ENCODE results near the gene KCNAB3.

Gene KCNAB3

DNA sequence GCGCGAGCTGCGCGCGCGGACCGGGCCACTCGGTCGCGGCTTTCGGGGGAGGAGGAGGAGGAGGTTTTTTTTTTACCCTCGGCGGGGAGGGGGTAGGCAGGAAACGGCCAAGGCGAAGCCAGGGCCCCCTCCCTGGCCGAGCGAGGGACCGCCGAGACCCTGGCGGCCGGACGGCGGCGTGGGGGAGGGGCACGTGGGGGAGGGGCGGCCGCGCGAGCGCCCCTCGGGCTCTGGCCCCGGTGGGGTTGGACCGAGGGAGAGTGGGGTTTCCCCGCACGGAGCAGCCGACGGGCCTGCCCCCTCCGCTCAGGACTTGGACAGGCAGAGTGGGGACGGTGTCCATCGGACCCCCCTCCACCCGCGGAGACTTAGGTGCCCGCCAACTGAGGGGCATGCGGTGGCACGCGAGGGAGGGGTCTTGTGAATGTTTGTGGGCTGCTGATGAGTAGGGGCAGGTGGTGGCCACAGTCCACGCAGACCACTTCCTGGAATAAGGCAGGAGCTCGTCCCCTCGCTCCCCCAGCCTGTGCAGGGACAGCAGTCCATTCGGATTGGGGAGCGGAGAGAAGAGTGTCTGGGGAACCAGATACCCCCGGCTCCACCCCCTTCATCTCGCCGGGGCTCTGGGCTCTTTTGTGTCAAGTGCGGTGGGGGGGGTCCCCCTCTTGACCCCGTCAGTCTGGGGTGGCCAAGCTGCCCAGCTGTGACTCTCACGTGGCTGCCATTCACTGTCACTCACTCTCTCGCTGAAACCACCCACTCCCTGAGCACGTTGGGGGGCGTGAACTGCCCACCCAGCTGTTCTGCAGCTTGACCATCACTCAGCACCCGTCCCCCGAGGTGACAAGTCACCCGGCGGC lies 44.1 kb downstream of the KCNAB3 start (continued):
- TF ChIP-seq, protein P1, sequence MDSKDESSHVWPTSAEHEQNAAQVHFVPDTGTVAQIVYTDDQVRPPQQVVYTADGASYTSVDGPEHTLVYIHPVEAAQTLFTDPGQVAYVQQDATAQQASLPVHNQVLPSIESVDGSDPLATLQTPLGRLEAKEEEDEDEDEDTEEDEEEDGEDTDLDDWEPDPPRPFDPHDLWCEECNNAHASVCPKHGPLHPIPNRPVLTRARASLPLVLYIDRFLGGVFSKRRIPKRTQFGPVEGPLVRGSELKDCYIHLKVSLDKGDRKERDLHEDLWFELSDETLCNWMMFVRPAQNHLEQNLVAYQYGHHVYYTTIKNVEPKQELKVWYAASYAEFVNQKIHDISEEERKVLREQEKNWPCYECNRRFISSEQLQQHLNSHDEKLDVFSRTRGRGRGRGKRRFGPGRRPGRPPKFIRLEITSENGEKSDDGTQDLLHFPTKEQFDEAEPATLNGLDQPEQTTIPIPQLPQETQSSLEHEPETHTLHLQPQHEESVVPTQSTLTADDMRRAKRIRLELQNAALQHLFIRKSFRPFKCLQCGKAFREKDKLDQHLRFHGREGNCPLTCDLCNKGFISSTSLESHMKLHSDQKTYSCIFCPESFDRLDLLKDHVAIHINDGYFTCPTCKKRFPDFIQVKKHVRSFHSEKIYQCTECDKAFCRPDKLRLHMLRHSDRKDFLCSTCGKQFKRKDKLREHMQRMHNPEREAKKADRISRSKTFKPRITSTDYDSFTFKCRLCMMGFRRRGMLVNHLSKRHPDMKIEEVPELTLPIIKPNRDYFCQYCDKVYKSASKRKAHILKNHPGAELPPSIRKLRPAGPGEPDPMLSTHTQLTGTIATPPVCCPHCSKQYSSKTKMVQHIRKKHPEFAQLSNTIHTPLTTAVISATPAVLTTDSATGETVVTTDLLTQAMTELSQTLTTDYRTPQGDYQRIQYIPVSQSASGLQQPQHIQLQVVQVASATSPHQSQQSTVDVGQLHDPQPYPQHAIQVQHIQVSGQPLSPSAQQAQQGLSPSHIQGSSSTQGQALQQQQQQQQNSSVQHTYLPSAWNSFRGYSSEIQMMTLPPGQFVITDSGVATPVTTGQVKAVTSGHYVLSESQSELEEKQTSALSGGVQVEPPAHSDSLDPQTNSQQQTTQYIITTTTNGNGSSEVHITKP (tag by site-specific recombination; IDR thresholded peaks at IDR 0.05) = peak; percentile 92
- TF ChIP-seq ZNF184 (tag by site-specific recombination; IDR thresholded peaks at IDR 0.05) (no peak), YY2 (tag by site-specific recombination; IDR thresholded peaks at IDR 0.05) (no peak), ZNF121 (tag by site-specific recombination; IDR thresholded peaks at IDR 0.05) (no peak), KLF16 (tag by site-specific recombination; IDR thresholded peaks at IDR 0.05) (peak; percentile 70), WT1 (tag by site-specific recombination; IDR thresholded peaks at IDR 0.05) (peak; percentile 48; the same call in 1 of the 2 replicates), ZBTB48 (tag by site-specific recombination; IDR thresholded peaks at IDR 0.05) (peak; percentile 60), ZNF501 (tag by site-specific recombination; IDR thresholded peaks at IDR 0.05) (0 out of 2 replicates have a peak, but pooled peaks have one; percentile 59), YY1 (tag by site-specific recombination; IDR thresholded peaks at IDR 0.05) (0 out of 2 replicates have a peak, but pooled peaks have one; percentile 14), ZNF560 (tag by site-specific recombination; IDR thresholded peaks at IDR 0.05; ENCODE audit: borderline replicate concordance) (no peak), KLF8 (tag by site-specific recombination; IDR thresholded peaks at IDR 0.05) (peak; percentile 40; the same call in 1 of the 2 replicates), ZNF514 (tag by site-specific recombination; IDR thresholded peaks at IDR 0.05) (no peak), ZEB2 (tag by site-specific recombination; IDR thresholded peaks at IDR 0.05) (peak; percentile 76; the same call in 1 of the 2 replicates), ZNF169 (tag by site-specific recombination; IDR thresholded peaks at IDR 0.05) (no peak)
- TF ChIP-seq, protein P2, sequence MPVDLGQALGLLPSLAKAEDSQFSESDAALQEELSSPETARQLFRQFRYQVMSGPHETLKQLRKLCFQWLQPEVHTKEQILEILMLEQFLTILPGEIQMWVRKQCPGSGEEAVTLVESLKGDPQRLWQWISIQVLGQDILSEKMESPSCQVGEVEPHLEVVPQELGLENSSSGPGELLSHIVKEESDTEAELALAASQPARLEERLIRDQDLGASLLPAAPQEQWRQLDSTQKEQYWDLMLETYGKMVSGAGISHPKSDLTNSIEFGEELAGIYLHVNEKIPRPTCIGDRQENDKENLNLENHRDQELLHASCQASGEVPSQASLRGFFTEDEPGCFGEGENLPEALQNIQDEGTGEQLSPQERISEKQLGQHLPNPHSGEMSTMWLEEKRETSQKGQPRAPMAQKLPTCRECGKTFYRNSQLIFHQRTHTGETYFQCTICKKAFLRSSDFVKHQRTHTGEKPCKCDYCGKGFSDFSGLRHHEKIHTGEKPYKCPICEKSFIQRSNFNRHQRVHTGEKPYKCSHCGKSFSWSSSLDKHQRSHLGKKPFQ (tag by site-specific recombination; IDR thresholded peaks at IDR 0.05) = no peak
- TF ChIP-seq, protein P3, sequence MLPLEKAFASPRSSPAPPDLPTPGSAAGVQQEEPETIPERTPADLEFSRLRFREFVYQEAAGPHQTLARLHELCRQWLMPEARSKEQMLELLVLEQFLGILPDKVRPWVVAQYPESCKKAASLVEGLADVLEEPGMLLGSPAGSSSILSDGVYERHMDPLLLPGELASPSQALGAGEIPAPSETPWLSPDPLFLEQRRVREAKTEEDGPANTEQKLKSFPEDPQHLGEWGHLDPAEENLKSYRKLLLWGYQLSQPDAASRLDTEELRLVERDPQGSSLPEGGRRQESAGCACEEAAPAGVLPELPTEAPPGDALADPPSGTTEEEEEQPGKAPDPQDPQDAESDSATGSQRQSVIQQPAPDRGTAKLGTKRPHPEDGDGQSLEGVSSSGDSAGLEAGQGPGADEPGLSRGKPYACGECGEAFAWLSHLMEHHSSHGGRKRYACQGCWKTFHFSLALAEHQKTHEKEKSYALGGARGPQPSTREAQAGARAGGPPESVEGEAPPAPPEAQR (tag by site-specific recombination; IDR thresholded peaks at IDR 0.05) = no peak
- TF ChIP-seq, protein P4, sequence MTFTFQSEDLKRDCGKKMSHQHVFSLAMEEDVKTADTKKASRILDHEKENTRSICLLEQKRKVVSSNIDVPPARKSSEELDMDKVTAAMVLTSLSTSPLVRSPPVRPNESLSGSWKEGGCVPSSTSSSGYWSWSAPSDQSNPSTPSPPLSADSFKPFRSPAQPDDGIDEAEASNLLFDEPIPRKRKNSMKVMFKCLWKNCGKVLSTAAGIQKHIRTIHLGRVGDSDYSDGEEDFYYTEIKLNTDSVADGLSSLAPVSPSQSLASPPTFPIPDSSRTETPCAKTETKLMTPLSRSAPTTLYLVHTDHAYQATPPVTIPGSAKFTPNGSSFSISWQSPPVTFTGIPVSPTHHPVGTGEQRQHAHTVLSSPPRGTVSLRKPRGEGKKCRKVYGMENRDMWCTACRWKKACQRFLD (tag by site-specific recombination; IDR thresholded peaks at IDR 0.05) = no peak
- TF ChIP-seq, protein P5, sequence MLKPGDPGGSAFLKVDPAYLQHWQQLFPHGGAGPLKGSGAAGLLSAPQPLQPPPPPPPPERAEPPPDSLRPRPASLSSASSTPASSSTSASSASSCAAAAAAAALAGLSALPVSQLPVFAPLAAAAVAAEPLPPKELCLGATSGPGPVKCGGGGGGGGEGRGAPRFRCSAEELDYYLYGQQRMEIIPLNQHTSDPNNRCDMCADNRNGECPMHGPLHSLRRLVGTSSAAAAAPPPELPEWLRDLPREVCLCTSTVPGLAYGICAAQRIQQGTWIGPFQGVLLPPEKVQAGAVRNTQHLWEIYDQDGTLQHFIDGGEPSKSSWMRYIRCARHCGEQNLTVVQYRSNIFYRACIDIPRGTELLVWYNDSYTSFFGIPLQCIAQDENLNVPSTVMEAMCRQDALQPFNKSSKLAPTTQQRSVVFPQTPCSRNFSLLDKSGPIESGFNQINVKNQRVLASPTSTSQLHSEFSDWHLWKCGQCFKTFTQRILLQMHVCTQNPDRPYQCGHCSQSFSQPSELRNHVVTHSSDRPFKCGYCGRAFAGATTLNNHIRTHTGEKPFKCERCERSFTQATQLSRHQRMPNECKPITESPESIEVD (tag by site-specific recombination; IDR thresholded peaks at IDR 0.05) = no peak
- TF ChIP-seq, protein P6, sequence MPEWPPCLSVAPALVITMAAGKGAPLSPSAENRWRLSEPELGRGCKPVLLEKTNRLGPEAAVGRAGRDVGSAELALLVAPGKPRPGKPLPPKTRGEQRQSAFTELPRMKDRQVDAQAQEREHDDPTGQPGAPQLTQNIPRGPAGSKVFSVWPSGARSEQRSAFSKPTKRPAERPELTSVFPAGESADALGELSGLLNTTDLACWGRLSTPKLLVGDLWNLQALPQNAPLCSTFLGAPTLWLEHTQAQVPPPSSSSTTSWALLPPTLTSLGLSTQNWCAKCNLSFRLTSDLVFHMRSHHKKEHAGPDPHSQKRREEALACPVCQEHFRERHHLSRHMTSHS (tag by site-specific recombination; IDR thresholded peaks at IDR 0.05) = no peak
- TF ChIP-seq, protein P7, sequence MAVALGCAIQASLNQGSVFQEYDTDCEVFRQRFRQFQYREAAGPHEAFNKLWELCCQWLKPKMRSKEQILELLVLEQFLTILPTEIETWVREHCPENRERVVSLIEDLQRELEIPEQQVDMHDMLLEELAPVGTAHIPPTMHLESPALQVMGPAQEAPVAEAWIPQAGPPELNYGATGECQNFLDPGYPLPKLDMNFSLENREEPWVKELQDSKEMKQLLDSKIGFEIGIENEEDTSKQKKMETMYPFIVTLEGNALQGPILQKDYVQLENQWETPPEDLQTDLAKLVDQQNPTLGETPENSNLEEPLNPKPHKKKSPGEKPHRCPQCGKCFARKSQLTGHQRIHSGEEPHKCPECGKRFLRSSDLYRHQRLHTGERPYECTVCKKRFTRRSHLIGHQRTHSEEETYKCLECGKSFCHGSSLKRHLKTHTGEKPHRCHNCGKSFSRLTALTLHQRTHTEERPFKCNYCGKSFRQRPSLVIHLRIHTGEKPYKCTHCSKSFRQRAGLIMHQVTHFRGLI (tag by site-specific recombination; IDR thresholded peaks at IDR 0.05) = no peak
- TF ChIP-seq, protein P8, sequence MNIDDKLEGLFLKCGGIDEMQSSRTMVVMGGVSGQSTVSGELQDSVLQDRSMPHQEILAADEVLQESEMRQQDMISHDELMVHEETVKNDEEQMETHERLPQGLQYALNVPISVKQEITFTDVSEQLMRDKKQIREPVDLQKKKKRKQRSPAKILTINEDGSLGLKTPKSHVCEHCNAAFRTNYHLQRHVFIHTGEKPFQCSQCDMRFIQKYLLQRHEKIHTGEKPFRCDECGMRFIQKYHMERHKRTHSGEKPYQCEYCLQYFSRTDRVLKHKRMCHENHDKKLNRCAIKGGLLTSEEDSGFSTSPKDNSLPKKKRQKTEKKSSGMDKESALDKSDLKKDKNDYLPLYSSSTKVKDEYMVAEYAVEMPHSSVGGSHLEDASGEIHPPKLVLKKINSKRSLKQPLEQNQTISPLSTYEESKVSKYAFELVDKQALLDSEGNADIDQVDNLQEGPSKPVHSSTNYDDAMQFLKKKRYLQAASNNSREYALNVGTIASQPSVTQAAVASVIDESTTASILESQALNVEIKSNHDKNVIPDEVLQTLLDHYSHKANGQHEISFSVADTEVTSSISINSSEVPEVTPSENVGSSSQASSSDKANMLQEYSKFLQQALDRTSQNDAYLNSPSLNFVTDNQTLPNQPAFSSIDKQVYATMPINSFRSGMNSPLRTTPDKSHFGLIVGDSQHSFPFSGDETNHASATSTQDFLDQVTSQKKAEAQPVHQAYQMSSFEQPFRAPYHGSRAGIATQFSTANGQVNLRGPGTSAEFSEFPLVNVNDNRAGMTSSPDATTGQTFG (tag by site-specific recombination; IDR thresholded peaks at IDR 0.05; ENCODE audit: borderline replicate concordance) = no peak

Measured in HEK293 (cell line).